ENCODE data around the gene DCBLD1.

The DCBLD1 gene

GRCh38 chr6:117555882-117556498, 73.5 kb downstream of the DCBLD1 start:
- peak; percentile 21 to 46 for DNase-seq (ENCODE audit: low read depth in 2 of 2)

GRCh38 chr6:117557951-117558350, 75.5 kb downstream of the DCBLD1 start:
- DNase-seq (ENCODE audit: low read depth in 2 of 2) = no peak

- no peak for DNase-seq (ENCODE audit: low read depth in 2 of 2)
Observed at GRCh38 chr6:117558818-117559217, 76.3 kb downstream of the DCBLD1 start.

- no peak for DNase-seq (ENCODE audit: low read depth in 2 of 2)
Observed at GRCh38 chr6:117559299-117559698, 76.8 kb downstream of the DCBLD1 start.

- no peak for DNase-seq (ENCODE audit: low read depth in 2 of 2)
Observed at GRCh38 chr6:117561128-117561527, 78.7 kb downstream of the DCBLD1 start.

- no peak for DNase-seq (ENCODE audit: low read depth in 2 of 2)
Observed at GRCh38 chr6:117564681-117565080, 82.2 kb downstream of the DCBLD1 start.

- no peak for DNase-seq (ENCODE audit: low read depth in 2 of 2)
Observed at GRCh38 chr6:117568247-117568646, 85.8 kb downstream of the DCBLD1 start.

- DNase-seq (ENCODE audit: low read depth in 2 of 2) = no peak
Observed at GRCh38 chr6:117568831-117569410, 86.4 kb downstream of the DCBLD1 start.

GRCh38 chr6:117573006-117573680, 90.7 kb downstream of the DCBLD1 start:
- no peak for DNase-seq (ENCODE audit: low read depth in 2 of 2)

GRCh38 chr6:117574198-117574597, 91.7 kb downstream of the DCBLD1 start:
- DNase-seq (ENCODE audit: low read depth in 2 of 2) = no peak

GRCh38 chr6:117585647-117586046, 103.2 kb downstream of the DCBLD1 start:
- DNase-seq (ENCODE audit: low read depth in 2 of 2) = no peak

GRCh38 chr6:117590447-117590846, 108.0 kb downstream of the DCBLD1 start:
- DNase-seq (ENCODE audit: low read depth in 2 of 2) = no peak

- no peak for DNase-seq (ENCODE audit: low read depth in 2 of 2)
Observed at GRCh38 chr6:117591405-117591804, 108.9 kb downstream of the DCBLD1 start.

- DNase-seq (ENCODE audit: low read depth in 2 of 2) = no peak
Observed at GRCh38 chr6:117592983-117593759, 110.7 kb downstream of the DCBLD1 start.

- no peak for DNase-seq (ENCODE audit: low read depth in 2 of 2)
Observed at GRCh38 chr6:117595099-117595923, 112.8 kb downstream of the DCBLD1 start.

GRCh38 chr6:117597755-117598154, 115.3 kb downstream of the DCBLD1 start:
- DNase-seq (ENCODE audit: low read depth in 2 of 2) = no peak

Measured in stimulated activated CD4-positive, alpha-beta T cell treated with anti-CD3 and anti-CD28 coated beads, Interleukin-4, amount 100 ng/mL, for 48 hours (primary cell).